Lung (tissue), 12 donors: Measurements from ENCODE around the gene TMEM119. TPM values are rescaled to one million over a fixed set of nuclear protein-coding genes. Genes with fewer than 3 reads are reported as not detected.

Experiments
- ATAC-seq: fragments of 200-7000 bp; cut with Tn5 transposase; one replicate; pipeline ENCODE4 v1.9.1; 2020; ENCODE audit warnings: moderate number of reproducible peaks; ENCODE audit not compliant: insufficient read depth, low FRiP score
- DNase-seq, 3 donors: peaks; one replicate each; pipeline ENCODE4 v3.0.0-alpha.2; 2013 to 2017
- H3K27ac ChIP-seq, 2 donors: one replicate each; pipeline ENCODE4 v1.5.1; 2013; ENCODE audit warnings: mild to moderate bottlenecking in 2 of 2, moderate library complexity in 2 of 2, control low read depth in 1 of 2, inconsistent platforms in 1 of 2, low read depth in 1 of 2, low read length in 1 of 2
- H3K27me3 ChIP-seq, 3 donors: one replicate each; pipeline ENCODE4 v1.5.1; 2013; ENCODE audit warnings: low read length in 2 of 3; ENCODE audit not compliant: control insufficient read depth in 3 of 3, insufficient read depth in 3 of 3
- H3K36me3 ChIP-seq, 4 donors: one replicate each; pipeline ENCODE4 v1.5.1; 2013; ENCODE audit warnings: low read length in 4 of 4, mild to moderate bottlenecking in 1 of 4, moderate library complexity in 1 of 4; ENCODE audit not compliant: control insufficient read depth in 4 of 4, insufficient read depth in 4 of 4
- H3K4me1 ChIP-seq, 5 donors: one replicate each; pipeline ENCODE4 v1.5.1; 2013; ENCODE audit warnings: low read length in 5 of 5, mild to moderate bottlenecking in 2 of 5, moderate library complexity in 1 of 5; ENCODE audit not compliant: control insufficient read depth in 5 of 5, insufficient read depth in 5 of 5
- H3K4me3 ChIP-seq: one replicate; pipeline ENCODE4 v1.5.1; 2013; ENCODE audit warnings: mild to moderate bottlenecking, control low read depth, moderate library complexity
- H3K9ac ChIP-seq, 2 donors: one replicate each; pipeline ENCODE4 v1.5.1; 2013; ENCODE audit warnings: low read length in 2 of 2, control low read depth in 1 of 2; ENCODE audit not compliant: insufficient read depth in 1 of 2
- H3K9me3 ChIP-seq, 4 donors: one replicate each; pipeline ENCODE4 v1.5.1; 2013; ENCODE audit warnings: low read length in 3 of 4, mild to moderate bottlenecking in 1 of 4, moderate library complexity in 1 of 4; ENCODE audit not compliant: control insufficient read depth in 4 of 4, insufficient read depth in 3 of 4
- WGBS, 2 donors: extraction: QIAGEN DNeasy Blood & Tissue Kit; methylation state at CpG; one replicate each; pipeline ENCODE4 v1.1.7; 2013; 5-methylcytosine and 5-hydroxymethylcytosine counted together
- polyA plus RNA-seq, 2 donors: library from polyadenylated mRNA; stranded (reverse); fragments of 200-250 nt; gene quantifications; one replicate each; pipeline ENCODE4 v1.2.1, GENCODE V29; 2013
- total RNA-seq, 2 donors: library from RNA; depleted of rRNA in 1 of 2; stranded (reverse); fragments of >200 nt in 1 of 2; gene quantifications; one replicate each; pipeline ENCODE4 v1.2.1, GENCODE V29; 2014 to 2021
- TF ChIP-seq, protein P1 (sequence below): IDR thresholded peaks from 2 replicates; pipeline ENCODE4 v1.5.1; 2012; ENCODE audit warnings: mild to moderate bottlenecking; ENCODE audit errors: control extremely low read depth, extremely low read depth
- donor health status: control.
- donor health status: control.
- donor health status: Bipolar disorder and iron deficiency.
- donor health status: healthy.
- donor health status: DM: yes; HTN: yes; CAD: no.

The TMEM119 gene
- total and polyA plus RNA-seq, 4 donors, result 14.4 to 31.9 (median 22.9) TPM

- DNase-seq (no peak), ATAC-seq (no peak)
- WGBS, 2 donors, result 4 to 9% methylated on average over 2 of the region's 2 CpGs
Measured at GRCh38 chr12:108565976-108566375, 31.9 kb downstream of the TMEM119 start.

GRCh38 chr12:108565146-108565545 lies 32.7 kb downstream of the TMEM119 start:
- TF ChIP-seq, protein P1, sequence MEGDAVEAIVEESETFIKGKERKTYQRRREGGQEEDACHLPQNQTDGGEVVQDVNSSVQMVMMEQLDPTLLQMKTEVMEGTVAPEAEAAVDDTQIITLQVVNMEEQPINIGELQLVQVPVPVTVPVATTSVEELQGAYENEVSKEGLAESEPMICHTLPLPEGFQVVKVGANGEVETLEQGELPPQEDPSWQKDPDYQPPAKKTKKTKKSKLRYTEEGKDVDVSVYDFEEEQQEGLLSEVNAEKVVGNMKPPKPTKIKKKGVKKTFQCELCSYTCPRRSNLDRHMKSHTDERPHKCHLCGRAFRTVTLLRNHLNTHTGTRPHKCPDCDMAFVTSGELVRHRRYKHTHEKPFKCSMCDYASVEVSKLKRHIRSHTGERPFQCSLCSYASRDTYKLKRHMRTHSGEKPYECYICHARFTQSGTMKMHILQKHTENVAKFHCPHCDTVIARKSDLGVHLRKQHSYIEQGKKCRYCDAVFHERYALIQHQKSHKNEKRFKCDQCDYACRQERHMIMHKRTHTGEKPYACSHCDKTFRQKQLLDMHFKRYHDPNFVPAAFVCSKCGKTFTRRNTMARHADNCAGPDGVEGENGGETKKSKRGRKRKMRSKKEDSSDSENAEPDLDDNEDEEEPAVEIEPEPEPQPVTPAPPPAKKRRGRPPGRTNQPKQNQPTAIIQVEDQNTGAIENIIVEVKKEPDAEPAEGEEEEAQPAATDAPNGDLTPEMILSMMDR, result no peak
- Histone ChIP-seq H3K27ac (no peak overlapping the region), H3K4me3 (no peak overlapping the region), H3K9me3 (no peaks in the 10 kb centered on the region), H3K9ac (no peak overlapping the region), H3K4me1 (peaks cover 0 to 19% (median 3%) of the 10 kb centered on the region in 5 donors), H3K27me3 (no peaks in the 10 kb centered on the region), H3K36me3 (peaks cover 28 to 45% (median 33%) of the 10 kb centered on the region in 4 donors)
- WGBS, 2 donors, result 74 to 83% methylated on average over 3 of the region's 3 CpGs
- DNase-seq, result no peak
- ATAC-seq, result no peak

More at GRCh38 chr12:108565976-108566375, 31.9 kb downstream of the TMEM119 start:
- no peaks in the 10 kb centered on the region for H3K27me3 ChIP-seq
- H3K9ac ChIP-seq, result no peak overlapping the region
- TF ChIP-seq, protein P1, result no peak
- H3K9me3 ChIP-seq, result no peaks in the 10 kb centered on the region
- H3K36me3 ChIP-seq, result peaks cover 28 to 45% (median 32%) of the 10 kb centered on the region in 4 donors
- H3K4me3 ChIP-seq, result no peak overlapping the region
- peaks cover 0 to 15% (median 3%) of the 10 kb centered on the region in 5 donors for H3K4me1 ChIP-seq
- H3K27ac ChIP-seq, result peak overlapping the region; percentile 68 to 83

GRCh38 chr12:108564724-108565123 lies 33.2 kb downstream of the TMEM119 start:
- Histone ChIP-seq H3K9ac (no peak overlapping the region), H3K4me3 (no peak overlapping the region), H3K27ac (no peak overlapping the region), H3K9me3 (no peaks in the 10 kb centered on the region), H3K27me3 (no peaks in the 10 kb centered on the region), H3K36me3 (peaks cover 28 to 45% (median 33%) of the 10 kb centered on the region in 4 donors), H3K4me1 (peaks cover 0 to 23% (median 4%) of the 10 kb centered on the region in 5 donors)
- ATAC-seq, result no peak
- TF ChIP-seq, protein P1, result no peak
- no peak for DNase-seq

GRCh38 chr12:108563804-108564151 lies 34.1 kb downstream of the TMEM119 start:
- Histone ChIP-seq H3K4me1 (peaks cover 0 to 26% (median 9%) of the 10 kb centered on the region in 5 donors), H3K27ac (no peak overlapping the region), H3K27me3 (no peaks in the 10 kb centered on the region), H3K9me3 (no peaks in the 10 kb centered on the region), H3K9ac (peak overlapping the region in 1 of 2 donors; percentile 85), H3K36me3 (peaks cover 20 to 44% (median 32%) of the 10 kb centered on the region in 4 donors), H3K4me3 (no peak overlapping the region)
- no peak for DNase-seq
- TF ChIP-seq, protein P1, result no peak
- ATAC-seq, result no peak
- WGBS, 2 donors, result 0% methylated on average over 1 of the region's 1 CpG
